Stomach (tissue), 4 donors: ENCODE results near the gene MAPK7.

ENCODE experiments used
- CTCF ChIP-seq, 7 experiments: fragments of 450-650 bp in 4 of 7; fragments of 200-600 bp in 3 of 7; sonication (generic) in 3 of 7; IDR thresholded peaks; one replicate each; pipeline ENCODE4 v1.5.1; 2016 to 2019; ENCODE audit warnings: antibody characterized with exemption in 7 of 7, control low read depth in 2 of 7, mild to moderate bottlenecking in 1 of 7
- POLR2A ChIP-seq, 4 donors: fragments of 450-650 bp; IDR thresholded peaks; one replicate each; pipeline ENCODE4 v1.6.1; 2016; ENCODE audit warnings: antibody characterized with exemption in 4 of 4, control low read depth in 2 of 4, mild to moderate bottlenecking in 1 of 4, moderate library complexity in 1 of 4
- POLR2AphosphoS5 ChIP-seq, 3 donors: sonication (generic); formaldehyde crosslinking; IDR thresholded peaks; one replicate each; pipeline ENCODE4 v1.6.1; 2016; ENCODE audit warnings: antibody characterized with exemption in 3 of 3

GRCh38 chr17:19363460-19364035, 14.8 kb upstream of the MAPK7 start:
- TF ChIP-seq CTCF (IDR thresholded peaks at IDR 0.05), result no peak
- no peak for TF ChIP-seq POLR2A (IDR thresholded peaks at IDR 0.05)
- TF ChIP-seq POLR2AphosphoS5 (IDR thresholded peaks at IDR 0.05), result no peak
